Mucosa of descending colon (tissue), 3 donors: ENCODE results near the gene NOL4L. TPM values are rescaled to one million over a fixed set of nuclear protein-coding genes. Genes with fewer than 3 reads are reported as not detected.

Source experiments
- ATAC-seq: fragments of 200-7000 bp; cut with Tn5 transposase; one replicate; pipeline ENCODE4 v1.9.1; 2020; ENCODE audit warnings: mild to moderate bottlenecking, moderate library complexity
- DNase-seq, 3 donors: peaks; one replicate each; pipeline ENCODE4 v3.0.0-alpha.2; 2020
- H3K36me3 ChIP-seq: fragments of 200-600 bp; one replicate; pipeline ENCODE4 v1.8.0; 2021; ENCODE audit warnings: low read depth, mild to moderate bottlenecking
- H3K4me1 ChIP-seq: fragments of 200-600 bp; one replicate; pipeline ENCODE4 v1.8.0; 2021; ENCODE audit warnings: low read depth, mild to moderate bottlenecking
- H3K4me3 ChIP-seq: fragments of 200-600 bp; one replicate; pipeline ENCODE4 v1.8.0; 2021; ENCODE audit warnings: mild to moderate bottlenecking
- H3K9me3 ChIP-seq: fragments of 200-600 bp; one replicate; pipeline ENCODE4 v1.8.0; 2021; ENCODE audit warnings: mild to moderate bottlenecking
- CTCF ChIP-seq: fragments of 200-600 bp; IDR thresholded peaks from one replicate; pipeline ENCODE4 v1.8.0; 2022; ENCODE audit warnings: antibody characterized with exemption, mild to moderate bottlenecking
- intact Hi-C, 2 donors: fragments of 100-400 bp; cut with DNase I in 1 of 2; cut with micrococcal nuclease in 1 of 2; formaldehyde crosslinking; loops; one replicate each; pipeline versions ENCODE4 v1.11.0 to v1.11.1; 2022; cut with DNase I, micrococcal nuclease
- total RNA-seq, 3 donors: library from RNA; stranded (reverse); fragmentation: NEBNext Ultra II Directional in 2 of 3; extraction: Animal tissue kit (Norgen Biotek cat#: 25700) in 2 of 3; gene quantifications; one replicate each; pipeline versions ENCODE4 v1.2.1 to v1.2.4, GENCODE V29; 2021 to 2023
- donor health status: DM: no; HTN: no; CAD: no; lungs with moderate emphysema.
- donor health status: DM: no; HTN: no; CAD: no.
- donor health status: DM: no; HTN: yes; CAD: no.

Gene NOL4L
- total RNA-seq, 3 donors from 2014 or later = 46.1 to 75.3 (median 55.1) TPM

- intact Hi-C loops = no loop called here
- no peak for DNase-seq
- Histone ChIP-seq H3K36me3 (no peaks in the 10 kb centered on the region), H3K4me3 (no peak overlapping the region), H3K4me1 (no peaks in the 10 kb centered on the region), H3K9me3 (no peaks in the 10 kb centered on the region)
- ATAC-seq = no peak
- TF ChIP-seq CTCF = no peak
Observed at GRCh38 chr20:32400476-32400875, 184.7 kb downstream of the NOL4L start.

GRCh38 chr20:32397567-32398084 is 187.5 kb downstream of the NOL4L start:
- no peak for DNase-seq
- H3K36me3 ChIP-seq = no peaks in the 10 kb centered on the region
- H3K4me3 ChIP-seq = no peak overlapping the region
- intact Hi-C loops = no loop called here
- no peaks in the 10 kb centered on the region for H3K4me1 ChIP-seq
- TF ChIP-seq CTCF = no peak
- H3K9me3 ChIP-seq = no peaks in the 10 kb centered on the region
- no peak for ATAC-seq

GRCh38 chr20:32396646-32397160 is 188.4 kb downstream of the NOL4L start:
- H3K36me3 ChIP-seq = no peaks in the 10 kb centered on the region
- DNase-seq = no peak
- no peaks in the 10 kb centered on the region for H3K4me1 ChIP-seq
- no peak for ATAC-seq
- no peak overlapping the region for H3K4me3 ChIP-seq
- H3K9me3 ChIP-seq = no peaks in the 10 kb centered on the region
- intact Hi-C loops = no loop called here
- TF ChIP-seq CTCF = no peak

GRCh38 chr20:32395066-32395465 is 190.1 kb downstream of the NOL4L start:
- no peaks in the 10 kb centered on the region for H3K36me3 ChIP-seq
- TF ChIP-seq CTCF = no peak
- intact Hi-C loops = no loop called here
- H3K4me3 ChIP-seq = no peak overlapping the region
- H3K4me1 ChIP-seq = no peaks in the 10 kb centered on the region
- no peaks in the 10 kb centered on the region for H3K9me3 ChIP-seq
- no peak for DNase-seq
- no peak for ATAC-seq

Other genes with a start within 250 kb of the NOL4L start
- 10 to 100 TPM; 47.4 to 78.9 (median 52.3) TPM for gene ASXL1, start 227.0 kb downstream of the NOL4L start, total RNA-seq
- under 1 TPM in 1 of 3 donors, not detected in 2; 0.09 TPM for gene C20orf203, start 88.6 kb upstream of the NOL4L start, total RNA-seq
- gene COMMD7, start 158.1 kb upstream of the NOL4L start, total RNA-seq = 10 to 100 TPM; 29.6 to 37.0 (median 36.6) TPM
- gene DNMT3B, start 177.1 kb upstream of the NOL4L start, total RNA-seq = 1 to 10 TPM in 2 of 3 donors, under 1 TPM in 1; 0.95 to 1.3 (median 1.2) TPM
- gene MAPRE1, start 234.6 kb upstream of the NOL4L start, total RNA-seq = 100 to 1,000 TPM in 1 of 3 donors, 10 to 100 TPM in 2; 66.9 to 142 (median 85.9) TPM